HTR-8/SVneo (cell line): ENCODE measurements around the gene CPB1.
A peak's percentile ranks its signal among the peaks of the same experiment; 100 is the strongest.

Experiments
- DNase-seq: peaks from one replicate; pipeline ENCODE4 v3.0.0; 2011; ENCODE audit warnings: low spot score, mixed read lengths; ENCODE audit not compliant: insufficient read length
- FAIRE-seq: peaks from 2 replicates; lab custom pipeline; 2011; peaks lifted over from hg19 to GRCh38; lab: Jason Lieb, UNC

CPB1 gene

GRCh38 chr3:148879256-148879655, 51.6 kb downstream of the CPB1 start:
- no peak for FAIRE-seq
- no peak for DNase-seq

- DNase-seq (peak; percentile 13), FAIRE-seq (no peak)
Observed at GRCh38 chr3:148880681-148881080, 53.1 kb downstream of the CPB1 start.

- DNase-seq, result no peak
- FAIRE-seq, result no peak
Observed at GRCh38 chr3:148881286-148881685, 53.7 kb downstream of the CPB1 start.

DNA sequence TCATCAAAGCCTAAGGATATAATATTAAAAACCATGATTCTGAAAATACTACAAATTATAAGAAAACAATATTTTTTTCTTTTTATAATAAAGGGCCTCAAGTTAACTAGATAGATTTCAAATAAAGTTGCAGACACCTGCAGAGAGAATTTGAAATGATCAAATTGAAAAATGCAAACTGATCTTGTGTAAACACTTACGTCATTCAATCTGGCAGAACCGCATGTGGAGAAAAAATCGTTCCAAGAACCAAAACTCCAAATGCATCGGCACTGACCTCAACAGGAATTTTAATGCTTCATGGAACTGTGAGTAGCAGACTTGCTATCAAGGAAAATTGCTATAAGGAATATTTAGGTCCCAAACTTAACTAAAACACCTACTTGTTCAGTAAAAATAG, 54.7 kb downstream of the CPB1 start:
- FAIRE-seq, result no peak

DNA sequence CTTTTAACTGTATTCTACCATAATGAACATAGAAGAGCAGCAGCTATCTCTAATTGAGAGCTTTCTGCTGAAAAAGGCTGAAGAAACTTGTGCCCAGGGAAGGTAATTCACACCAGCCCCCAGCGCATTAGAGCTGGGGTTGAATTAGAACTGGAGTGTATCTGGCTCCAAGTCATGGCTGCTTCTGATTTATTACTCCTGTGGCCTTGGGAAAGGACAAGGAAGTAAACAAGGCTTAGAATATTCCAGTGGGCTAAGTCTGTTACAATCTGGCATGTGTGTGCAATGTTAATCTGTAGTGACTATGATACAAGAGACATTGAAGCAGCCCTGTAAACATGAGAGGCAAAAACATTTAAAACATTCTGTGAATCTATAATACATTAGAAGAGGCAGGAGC, 55.6 kb downstream of the CPB1 start:
- FAIRE-seq, result no peak
- no peak for DNase-seq

More for the DNA sequence above, 54.7 kb downstream of the CPB1 start:
- DNase-seq, result no peak

- no peak for FAIRE-seq
- DNase-seq, result no peak
Observed at GRCh38 chr3:148884261-148884660, 56.6 kb downstream of the CPB1 start.

DNA sequence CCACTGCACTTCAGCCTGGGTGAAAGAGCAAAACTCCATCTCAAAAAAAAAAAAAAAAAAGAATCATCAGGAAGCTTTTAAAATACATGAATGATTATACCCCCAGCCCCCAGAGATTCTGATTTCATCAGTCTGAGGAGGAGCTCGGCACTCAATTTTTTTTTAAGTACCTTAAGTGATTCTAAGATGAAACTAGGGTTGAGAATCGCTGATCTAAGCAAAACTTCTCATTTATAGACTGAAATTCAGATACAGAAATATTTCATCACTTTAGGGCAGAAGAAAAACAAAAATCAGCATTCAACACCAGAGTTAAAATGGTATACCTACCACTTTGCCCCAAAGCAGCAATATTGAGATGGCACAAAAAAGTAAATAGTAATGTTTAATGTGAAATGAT, 62.2 kb downstream of the CPB1 start:
- no peak for DNase-seq
- FAIRE-seq, result no peak

DNA sequence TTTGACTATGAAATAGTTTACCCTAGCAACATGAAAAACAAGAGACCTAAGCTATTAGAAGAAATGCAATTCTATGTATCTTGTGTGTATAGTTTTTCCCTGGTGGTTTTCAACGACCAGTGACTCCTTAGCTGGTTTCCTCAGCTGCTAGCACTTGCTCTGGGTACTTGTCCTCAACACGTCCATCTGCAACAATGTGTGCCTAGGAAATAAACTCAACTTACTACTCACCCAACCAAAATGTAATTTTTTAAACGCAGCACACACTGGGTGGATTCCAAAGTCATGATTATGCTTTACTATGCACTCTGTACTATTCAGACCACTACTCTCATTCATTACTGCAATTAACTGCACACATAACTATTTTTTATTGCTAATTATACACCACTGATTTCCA, 68.5 kb downstream of the CPB1 start:
- DNase-seq (no peak), FAIRE-seq (no peak)

- FAIRE-seq (no peak), DNase-seq (peak; percentile 73)
Observed at GRCh38 chr3:148901987-148902791, 74.6 kb downstream of the CPB1 start.

DNA sequence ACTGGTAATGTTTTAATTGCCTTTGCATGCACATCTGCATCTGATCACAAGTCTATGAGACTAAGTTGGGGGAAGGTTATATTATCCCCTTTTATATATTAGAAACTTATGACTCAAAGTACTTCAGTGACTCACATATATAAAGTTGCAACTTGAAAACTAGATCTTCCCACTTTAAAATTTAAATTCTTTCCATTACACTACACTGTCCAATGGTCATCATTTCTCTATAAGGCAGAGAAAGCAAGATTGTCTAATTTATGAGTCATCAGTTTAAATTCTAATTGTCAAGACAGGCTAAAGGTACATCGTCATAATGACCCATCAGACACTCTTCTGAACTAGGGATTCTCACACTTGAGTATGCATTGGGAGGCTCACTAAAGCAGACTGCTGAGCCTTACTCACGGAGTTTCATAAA, 75.4 kb downstream of the CPB1 start:
- DNase-seq (peak; percentile 28), FAIRE-seq (no peak)

- no peak for FAIRE-seq
- no peak for DNase-seq
Observed at GRCh38 chr3:148903941-148904340, 76.3 kb downstream of the CPB1 start.

DNA sequence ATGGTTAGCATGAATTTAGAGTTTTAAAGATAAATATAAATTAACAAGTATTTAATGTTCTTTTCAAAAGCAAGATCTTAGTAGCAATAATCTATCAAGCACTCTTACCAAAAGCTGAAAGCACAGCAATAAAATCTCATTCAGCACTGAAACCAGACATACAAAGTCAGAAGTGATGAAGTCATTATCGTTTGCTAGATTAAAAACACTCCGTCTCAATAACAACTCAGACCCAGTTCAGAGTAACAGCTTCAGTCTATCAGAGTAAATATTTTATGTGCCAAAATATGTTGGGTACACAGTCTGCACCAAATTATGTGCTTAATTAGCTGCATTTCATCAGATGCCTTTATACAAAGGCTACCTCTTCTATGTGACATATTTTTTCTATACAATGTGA, 79.1 kb downstream of the CPB1 start:
- DNase-seq (no peak), FAIRE-seq (no peak)
